Fibroblast of mammary gland (primary cell): ENCODE data around the gene CCDC102A.
"Not testable (repeated sequence)": the region's sequence is repeated elsewhere in the genome, so short reads cannot be mapped to it uniquely, and the experiment has no call there.

Source experiments
- DNase-seq: peaks from one replicate; pipeline ENCODE4 v3.0.0-alpha.2; 2010; ENCODE audit warnings: low read depth
- H3K4me3 ChIP-seq: 2 replicates; pipeline ENCODE4 v1.5.1; 2011; ENCODE audit warnings: low read depth, mild to moderate bottlenecking, low read length, moderate library complexity; ENCODE audit not compliant: control insufficient read depth
- TF ChIP-seq, protein P1 (sequence below): conservative IDR thresholded peaks from 2 replicates; pipeline ENCODE4 v1.5.1; 2011; ENCODE audit warnings: low read depth, low read length, inconsistent platforms; ENCODE audit not compliant: control insufficient read depth, insufficient read depth

Gene CCDC102A

DNA sequence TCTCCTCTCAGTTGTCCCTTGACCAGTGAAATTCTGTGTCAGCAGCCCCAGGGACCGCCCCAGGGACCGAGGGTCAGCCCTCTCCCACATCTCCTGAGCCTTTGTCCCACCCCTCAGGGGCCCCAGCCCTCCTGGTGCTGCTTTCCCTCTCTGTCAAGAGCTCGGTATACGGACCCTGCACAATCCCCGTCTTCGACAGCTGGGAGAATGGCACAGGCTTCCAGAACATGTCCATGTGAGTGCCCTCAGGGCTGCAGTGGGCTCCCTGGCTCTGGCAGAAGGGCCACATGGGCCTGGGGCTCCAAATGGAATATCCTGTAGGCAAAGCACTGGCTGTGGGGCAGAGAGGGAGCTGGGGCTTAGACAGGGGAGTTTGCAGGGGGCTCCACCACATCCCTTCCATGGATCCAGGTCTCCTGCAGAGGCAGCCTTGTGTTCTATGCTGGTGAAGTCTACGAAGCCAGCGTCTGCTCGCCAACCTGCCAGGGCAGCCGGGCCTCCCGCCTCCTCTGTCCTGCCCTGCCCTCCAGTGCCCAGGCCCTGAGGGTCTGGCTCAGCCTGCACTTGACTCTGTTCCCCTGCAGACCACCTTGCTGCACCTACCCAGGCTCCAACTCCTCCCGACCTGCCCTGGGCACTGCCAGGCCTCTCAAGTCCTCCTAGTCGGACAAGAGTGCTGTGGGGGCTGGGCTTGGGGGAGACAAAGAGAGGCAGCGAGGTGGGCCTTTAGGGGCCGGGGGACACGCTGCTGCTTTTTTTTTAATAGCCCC is 34.1 kb upstream of the CCDC102A start:
- H3K4me3 ChIP-seq = no peak overlapping the region
- DNase-seq = no peak
- TF ChIP-seq, protein P1, sequence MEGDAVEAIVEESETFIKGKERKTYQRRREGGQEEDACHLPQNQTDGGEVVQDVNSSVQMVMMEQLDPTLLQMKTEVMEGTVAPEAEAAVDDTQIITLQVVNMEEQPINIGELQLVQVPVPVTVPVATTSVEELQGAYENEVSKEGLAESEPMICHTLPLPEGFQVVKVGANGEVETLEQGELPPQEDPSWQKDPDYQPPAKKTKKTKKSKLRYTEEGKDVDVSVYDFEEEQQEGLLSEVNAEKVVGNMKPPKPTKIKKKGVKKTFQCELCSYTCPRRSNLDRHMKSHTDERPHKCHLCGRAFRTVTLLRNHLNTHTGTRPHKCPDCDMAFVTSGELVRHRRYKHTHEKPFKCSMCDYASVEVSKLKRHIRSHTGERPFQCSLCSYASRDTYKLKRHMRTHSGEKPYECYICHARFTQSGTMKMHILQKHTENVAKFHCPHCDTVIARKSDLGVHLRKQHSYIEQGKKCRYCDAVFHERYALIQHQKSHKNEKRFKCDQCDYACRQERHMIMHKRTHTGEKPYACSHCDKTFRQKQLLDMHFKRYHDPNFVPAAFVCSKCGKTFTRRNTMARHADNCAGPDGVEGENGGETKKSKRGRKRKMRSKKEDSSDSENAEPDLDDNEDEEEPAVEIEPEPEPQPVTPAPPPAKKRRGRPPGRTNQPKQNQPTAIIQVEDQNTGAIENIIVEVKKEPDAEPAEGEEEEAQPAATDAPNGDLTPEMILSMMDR = no peak

DNA sequence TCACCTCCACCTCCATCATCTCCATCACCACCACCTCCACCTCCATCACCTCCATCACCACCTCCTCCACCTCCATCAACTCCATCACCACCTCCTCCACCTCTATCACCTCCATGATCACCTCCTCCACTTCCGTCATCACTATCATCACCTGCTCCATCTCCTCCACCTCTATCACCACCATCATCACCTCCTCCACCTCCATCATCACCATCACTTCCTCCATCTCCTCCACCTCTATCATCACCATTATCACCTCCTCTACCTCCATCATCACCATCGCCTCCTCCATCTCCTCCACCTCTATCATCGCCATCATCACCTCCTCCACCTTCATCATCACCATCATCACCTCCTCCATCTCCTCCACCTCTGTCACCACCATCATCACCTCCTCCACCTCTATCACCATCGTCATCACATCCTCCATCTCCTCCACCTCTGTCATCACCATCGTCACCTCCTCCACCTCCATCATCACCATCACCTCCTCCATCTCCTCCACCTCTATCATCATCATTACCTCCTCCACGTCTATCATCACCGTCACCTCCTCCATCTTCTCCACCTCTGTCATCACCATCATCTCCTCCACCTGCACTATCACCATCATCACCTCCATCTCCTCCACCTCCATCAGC is 33.1 kb upstream of the CCDC102A start:
- TF ChIP-seq, protein P1 = no peak
- DNase-seq = no peak
- H3K4me3 ChIP-seq = no peak overlapping the region

DNA sequence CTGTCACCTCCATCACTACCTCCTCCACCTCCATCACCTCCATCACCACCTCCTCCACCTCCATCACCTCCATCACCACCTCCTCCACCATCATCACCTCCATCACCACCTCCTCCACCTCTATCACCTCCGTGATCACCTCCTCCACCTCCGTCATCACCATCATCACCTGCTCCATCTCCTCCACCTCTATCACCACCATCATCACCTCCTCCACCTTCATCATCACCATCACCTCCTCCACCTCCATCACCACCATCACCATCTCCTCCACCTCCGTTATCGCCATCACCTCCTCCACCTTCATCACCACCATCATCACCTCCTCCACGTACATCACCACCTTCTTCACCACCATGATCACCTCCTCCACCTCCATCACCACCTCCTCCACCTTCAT is 32.4 kb upstream of the CCDC102A start:
- not testable (repeated sequence) for DNase-seq, H3K4me3 ChIP-seq

DNA sequence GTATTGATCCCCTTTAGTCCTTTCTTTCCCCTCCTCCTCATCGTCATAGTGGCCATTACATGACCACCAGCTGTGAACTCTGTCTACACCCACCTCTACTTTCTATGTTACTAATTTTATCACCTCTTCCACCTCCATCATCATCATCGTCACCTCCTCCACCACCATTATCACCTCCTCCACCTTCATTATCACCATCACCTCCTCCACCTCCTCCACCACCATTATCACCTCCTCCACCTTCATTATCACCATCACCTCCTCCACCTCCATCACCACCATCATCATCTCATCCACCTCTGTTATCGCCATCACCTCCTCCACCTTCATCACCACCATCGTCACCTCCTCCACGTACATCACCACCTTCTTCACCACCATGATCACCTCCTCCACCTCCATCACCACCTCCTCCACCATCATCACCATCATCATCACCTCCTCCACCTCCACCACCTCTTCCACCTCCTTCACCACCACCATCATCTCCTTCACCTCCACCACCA is 31.9 kb upstream of the CCDC102A start:
- H3K4me3 ChIP-seq = no peak overlapping the region

DNA sequence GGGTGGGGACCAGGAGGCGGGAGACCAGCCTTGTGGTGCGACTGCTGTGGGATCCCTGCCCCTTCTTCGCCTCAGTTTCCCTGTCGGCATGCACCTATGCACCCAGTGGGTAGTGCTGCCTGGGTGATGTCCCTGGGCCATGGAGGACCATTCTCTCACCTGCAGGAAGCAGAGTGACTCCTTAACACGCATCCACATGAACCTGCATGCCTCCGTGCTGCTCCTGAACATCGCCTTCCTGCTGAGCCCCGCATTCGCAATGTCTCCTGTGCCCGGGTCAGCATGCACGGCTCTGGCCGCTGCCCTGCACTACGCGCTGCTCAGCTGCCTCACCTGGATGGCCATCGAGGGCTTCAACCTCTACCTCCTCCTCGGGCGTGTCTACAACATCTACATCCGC is 31.3 kb upstream of the CCDC102A start:
- TF ChIP-seq, protein P1 = no peak
- H3K4me3 ChIP-seq = no peak overlapping the region

More for the DNA sequence above, 31.9 kb upstream of the CCDC102A start:
- no peak for DNase-seq
- TF ChIP-seq, protein P1 = no peak

DNA sequence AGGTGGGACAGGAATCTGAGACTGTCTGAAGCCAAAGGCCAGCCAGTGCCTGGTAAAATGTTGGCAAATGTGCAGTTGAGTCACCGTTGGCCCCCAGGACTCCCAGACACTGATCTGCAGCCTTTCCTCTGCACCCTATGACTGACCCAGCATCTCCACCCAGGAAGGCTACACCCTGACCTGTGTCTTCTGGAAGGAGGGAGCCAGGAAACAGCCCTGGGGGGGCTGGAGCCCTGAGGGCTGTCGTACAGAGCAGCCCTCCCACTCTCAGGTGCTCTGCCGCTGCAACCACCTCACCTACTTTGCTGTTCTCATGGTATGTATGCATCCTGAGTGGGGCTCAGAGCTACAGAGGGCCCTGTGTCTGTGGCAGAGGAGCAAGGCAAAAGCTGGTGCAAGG is 30.1 kb upstream of the CCDC102A start:
- no peak overlapping the region for H3K4me3 ChIP-seq
- TF ChIP-seq, protein P1 = no peak
- DNase-seq = no peak

More for the DNA sequence above, 31.3 kb upstream of the CCDC102A start:
- DNase-seq = no peak

DNA sequence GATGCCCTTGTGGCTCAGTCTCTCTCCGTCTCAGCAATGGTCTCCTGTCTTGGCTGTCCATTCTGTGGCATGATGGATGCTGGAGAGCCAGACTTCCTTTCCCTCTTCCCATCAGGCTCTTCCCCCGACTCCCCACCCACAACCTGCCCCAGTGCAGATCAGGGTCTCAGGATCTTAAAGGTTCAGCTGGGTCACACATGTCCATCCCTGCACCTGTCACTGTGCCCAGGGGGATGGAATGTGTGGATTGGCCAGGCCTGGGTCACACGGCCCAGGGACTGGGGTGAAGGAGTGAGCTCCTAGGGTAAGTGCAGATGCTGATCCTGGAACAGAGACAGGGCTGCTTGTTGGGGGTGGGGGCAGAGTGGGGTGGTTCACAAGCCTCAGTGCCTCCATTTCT is 29.1 kb upstream of the CCDC102A start:
- no peak overlapping the region for H3K4me3 ChIP-seq
- no peak for DNase-seq
- TF ChIP-seq, protein P1 = no peak
